Neural cell (in vitro differentiated cells): ENCODE measurements around the gene ZSCAN1. TPM values are rescaled to one million over a fixed set of nuclear protein-coding genes. Genes with fewer than 3 reads are reported as not detected.

Source experiments
- H2AFZ ChIP-seq: fragments of 200-600, 300-800 bp; sonication (generic), shearing (Covaris generic); 2 replicates; pipeline ENCODE4 v1.6.0; 2014; ENCODE audit warnings: low read depth, mild to moderate bottlenecking, antibody characterized with exemption, low read length, moderate library complexity
- H3F3A ChIP-seq: fragments of 200-600 bp; shearing (Covaris generic); 2 replicates; pipeline ENCODE4 v1.6.1; 2016; ENCODE audit warnings: mild to moderate bottlenecking, moderate library complexity, mixed read lengths, antibody characterized with exemption, low read length; ENCODE audit not compliant: insufficient read depth, poor library complexity, severe bottlenecking
- H3K27ac ChIP-seq: fragments of 200-600, 300-800 bp; sonication (generic), shearing (Covaris generic); 2 replicates; pipeline ENCODE4 v1.5.1; 2014; ENCODE audit warnings: mild to moderate bottlenecking, low read length, moderate library complexity
- H3K27me3 ChIP-seq: fragments of 300-800, 200-600 bp; sonication (generic), shearing (Covaris generic); 2 replicates; pipeline ENCODE4 v1.6.0; 2014; ENCODE audit warnings: mild to moderate bottlenecking, low read depth, low read length, moderate library complexity; ENCODE audit not compliant: insufficient read depth
- H3K36me3 ChIP-seq: fragments of 300-800, 200-600 bp; sonication (generic), shearing (Covaris generic); 2 replicates; pipeline ENCODE4 v1.5.1; 2014; ENCODE audit warnings: mild to moderate bottlenecking, antibody characterized with exemption, low read length, moderate library complexity; ENCODE audit not compliant: insufficient read depth
- H3K4me2 ChIP-seq: fragments of 300-800, 200-600 bp; sonication (generic), shearing (Covaris generic); 2 replicates; pipeline ENCODE4 v1.6.0; 2014; ENCODE audit warnings: mild to moderate bottlenecking, low read length
- H3K4me3 ChIP-seq: fragments of 300-800, 200-600 bp; sonication (generic), shearing (Covaris generic); 2 replicates; pipeline ENCODE4 v1.5.1; 2014; ENCODE audit warnings: mild to moderate bottlenecking, low read length, moderate library complexity
- H3K79me2 ChIP-seq: fragments of 200-600 bp; shearing (Covaris generic); replicated peaks from 2 replicates; pipeline ENCODE4 v1.6.0; 2014; ENCODE audit warnings: mild to moderate bottlenecking, low read length, moderate library complexity; ENCODE audit not compliant: insufficient read depth
- H3K9ac ChIP-seq: fragments of 300-800, 200-600 bp; sonication (generic), shearing (Covaris generic); 2 replicates; pipeline ENCODE4 v1.6.1; 2016; ENCODE audit warnings: mild to moderate bottlenecking, low read length, mixed read lengths
- H3K9me2 ChIP-seq: fragments of 200-600 bp; shearing (Covaris generic); 2 replicates; pipeline ENCODE4 v1.6.1; 2016; ENCODE audit warnings: mild to moderate bottlenecking, low read length, mixed read lengths; ENCODE audit not compliant: insufficient read depth
- H3K9me3 ChIP-seq: fragments of 200-600, 300-800 bp; sonication (generic), shearing (Covaris generic); 2 replicates; pipeline ENCODE4 v1.6.1; 2016; ENCODE audit warnings: mild to moderate bottlenecking, mixed run types, low read length, moderate library complexity, mixed read lengths
- H4K20me1 ChIP-seq: fragments of 200-600 bp; shearing (Covaris generic); 2 replicates; pipeline ENCODE4 v1.6.1; 2016; ENCODE audit warnings: mild to moderate bottlenecking, mixed run types; ENCODE audit not compliant: insufficient read depth
- EP300 ChIP-seq: fragments of 450-650 bp; conservative IDR thresholded peaks from 2 replicates; pipeline ENCODE4 v1.6.1; 2014; ENCODE audit warnings: antibody characterized with exemption, mild to moderate bottlenecking, moderate library complexity; ENCODE audit not compliant: poor library complexity, severe bottlenecking
- EZH2 ChIP-seq: fragments of 200-600, 300-800 bp; shearing (Covaris generic), sonication (generic); IDR thresholded peaks from 2 replicates; pipeline ENCODE4 v1.6.1; 2014; ENCODE audit warnings: antibody characterized with exemption, low read length, borderline replicate concordance, mild to moderate bottlenecking; ENCODE audit not compliant: insufficient read depth, poor library complexity, severe bottlenecking
- MXI1 ChIP-seq: fragments of 450-650 bp; conservative IDR thresholded peaks from 2 replicates; pipeline ENCODE4 v1.6.1; 2014; ENCODE audit warnings: antibody characterized with exemption, mild to moderate bottlenecking; ENCODE audit not compliant: poor library complexity, severe bottlenecking
- POLR2AphosphoS5 ChIP-seq: IDR thresholded peaks from 2 replicates; pipeline ENCODE4 v1.6.1; 2012
- RAD21 ChIP-seq: fragments of 450-650 bp; conservative IDR thresholded peaks from 2 replicates; pipeline ENCODE4 v1.6.1; 2014; ENCODE audit warnings: antibody characterized with exemption, mild to moderate bottlenecking, moderate library complexity
- SMC3 ChIP-seq: fragments of 450-650 bp; conservative IDR thresholded peaks from 2 replicates; pipeline ENCODE4 v1.6.1; 2014; ENCODE audit warnings: antibody characterized with exemption, mild to moderate bottlenecking, moderate library complexity; ENCODE audit not compliant: poor library complexity
- TAF1 ChIP-seq: IDR thresholded peaks from 2 replicates; pipeline ENCODE4 v1.6.1; 2012; ENCODE audit warnings: low read depth
- polyA plus RNA-seq: library from polyadenylated mRNA; depleted of rRNA; stranded (reverse); fragments of >200 nt; gene quantifications from 2 replicates; pipeline ENCODE4 v1.2.3, GENCODE V29; 2014
- TF ChIP-seq, protein P1 (sequence below): IDR thresholded peaks from 2 replicates; pipeline ENCODE4 v1.6.1; 2012; ENCODE audit warnings: borderline replicate concordance
- TF ChIP-seq, protein P2 (sequence below): fragments of 450-650 bp; IDR thresholded peaks from 2 replicates; pipeline ENCODE4 v1.5.1; 2014; ENCODE audit warnings: antibody characterized with exemption, mild to moderate bottlenecking, moderate library complexity; ENCODE audit not compliant: poor library complexity, severe bottlenecking

The ZSCAN1 gene
- polyA plus RNA-seq, 1 donor from 2014 or later: 6.3 TPM

DNA sequence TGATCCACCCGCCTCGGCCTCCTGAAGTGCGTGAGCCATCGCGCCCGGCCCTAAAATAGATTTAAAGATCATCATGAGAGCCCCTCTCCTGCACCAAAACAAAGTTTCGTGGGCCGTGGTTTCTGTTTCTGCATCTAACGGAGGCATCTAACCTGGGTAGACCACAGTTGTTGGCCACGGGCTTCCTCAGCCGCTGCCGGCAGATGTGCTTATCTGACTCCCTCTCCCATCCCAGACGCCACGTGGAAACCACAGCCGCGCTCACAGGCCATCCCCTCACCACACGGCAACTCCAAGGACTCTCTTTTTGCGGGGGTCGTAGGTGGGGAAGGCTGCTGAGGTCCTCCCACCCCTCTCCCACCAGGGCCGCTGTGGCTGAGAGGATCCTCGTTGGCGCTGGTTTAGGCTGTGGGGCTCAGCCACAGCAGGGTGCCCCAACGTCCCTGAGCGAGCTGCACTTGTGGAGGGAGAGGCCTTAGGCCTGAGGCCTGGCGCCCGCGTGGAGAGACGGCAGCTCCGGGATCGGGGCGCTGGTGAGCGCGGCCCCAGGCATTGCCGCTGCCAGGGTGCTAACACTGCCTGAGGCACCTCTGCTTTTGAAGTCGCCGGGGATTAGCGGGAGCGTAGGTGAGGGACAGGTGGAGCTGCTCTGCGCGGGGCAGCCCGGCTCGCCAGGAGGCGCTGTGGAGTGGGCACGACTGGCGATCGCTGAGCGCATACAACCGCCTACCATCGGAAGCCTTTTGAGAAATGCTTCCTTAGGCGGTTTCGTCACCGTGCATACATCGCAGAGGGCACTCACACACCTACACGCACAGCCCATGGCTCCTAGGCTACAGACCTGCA, 8.9 kb downstream of the ZSCAN1 start:
- Histone ChIP-seq H3K9me3 (peaks cover 13% of the 10 kb centered on the region), H3K27me3 (no peaks in the 10 kb centered on the region), H3K4me2 (no peak overlapping the region), H3K27ac (no peak overlapping the region), H4K20me1 (no peaks in the 10 kb centered on the region), H3F3A (no peaks in the 10 kb centered on the region), H2AFZ (no peak overlapping the region), H3K79me2 (no peaks in the 10 kb centered on the region), H3K9me2 (no peaks in the 10 kb centered on the region), H3K4me3 (no peak overlapping the region), H3K36me3 (no peaks in the 10 kb centered on the region), H3K9ac (no peak overlapping the region)
- no peak for TF ChIP-seq EP300
- TF ChIP-seq EZH2: no peak
- TF ChIP-seq, protein P1, sequence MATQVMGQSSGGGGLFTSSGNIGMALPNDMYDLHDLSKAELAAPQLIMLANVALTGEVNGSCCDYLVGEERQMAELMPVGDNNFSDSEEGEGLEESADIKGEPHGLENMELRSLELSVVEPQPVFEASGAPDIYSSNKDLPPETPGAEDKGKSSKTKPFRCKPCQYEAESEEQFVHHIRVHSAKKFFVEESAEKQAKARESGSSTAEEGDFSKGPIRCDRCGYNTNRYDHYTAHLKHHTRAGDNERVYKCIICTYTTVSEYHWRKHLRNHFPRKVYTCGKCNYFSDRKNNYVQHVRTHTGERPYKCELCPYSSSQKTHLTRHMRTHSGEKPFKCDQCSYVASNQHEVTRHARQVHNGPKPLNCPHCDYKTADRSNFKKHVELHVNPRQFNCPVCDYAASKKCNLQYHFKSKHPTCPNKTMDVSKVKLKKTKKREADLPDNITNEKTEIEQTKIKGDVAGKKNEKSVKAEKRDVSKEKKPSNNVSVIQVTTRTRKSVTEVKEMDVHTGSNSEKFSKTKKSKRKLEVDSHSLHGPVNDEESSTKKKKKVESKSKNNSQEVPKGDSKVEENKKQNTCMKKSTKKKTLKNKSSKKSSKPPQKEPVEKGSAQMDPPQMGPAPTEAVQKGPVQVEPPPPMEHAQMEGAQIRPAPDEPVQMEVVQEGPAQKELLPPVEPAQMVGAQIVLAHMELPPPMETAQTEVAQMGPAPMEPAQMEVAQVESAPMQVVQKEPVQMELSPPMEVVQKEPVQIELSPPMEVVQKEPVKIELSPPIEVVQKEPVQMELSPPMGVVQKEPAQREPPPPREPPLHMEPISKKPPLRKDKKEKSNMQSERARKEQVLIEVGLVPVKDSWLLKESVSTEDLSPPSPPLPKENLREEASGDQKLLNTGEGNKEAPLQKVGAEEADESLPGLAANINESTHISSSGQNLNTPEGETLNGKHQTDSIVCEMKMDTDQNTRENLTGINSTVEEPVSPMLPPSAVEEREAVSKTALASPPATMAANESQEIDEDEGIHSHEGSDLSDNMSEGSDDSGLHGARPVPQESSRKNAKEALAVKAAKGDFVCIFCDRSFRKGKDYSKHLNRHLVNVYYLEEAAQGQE: no peak
- no peak for TF ChIP-seq TAF1
- no peak for TF ChIP-seq RAD21
- no peak for TF ChIP-seq MXI1
- TF ChIP-seq, protein P2, sequence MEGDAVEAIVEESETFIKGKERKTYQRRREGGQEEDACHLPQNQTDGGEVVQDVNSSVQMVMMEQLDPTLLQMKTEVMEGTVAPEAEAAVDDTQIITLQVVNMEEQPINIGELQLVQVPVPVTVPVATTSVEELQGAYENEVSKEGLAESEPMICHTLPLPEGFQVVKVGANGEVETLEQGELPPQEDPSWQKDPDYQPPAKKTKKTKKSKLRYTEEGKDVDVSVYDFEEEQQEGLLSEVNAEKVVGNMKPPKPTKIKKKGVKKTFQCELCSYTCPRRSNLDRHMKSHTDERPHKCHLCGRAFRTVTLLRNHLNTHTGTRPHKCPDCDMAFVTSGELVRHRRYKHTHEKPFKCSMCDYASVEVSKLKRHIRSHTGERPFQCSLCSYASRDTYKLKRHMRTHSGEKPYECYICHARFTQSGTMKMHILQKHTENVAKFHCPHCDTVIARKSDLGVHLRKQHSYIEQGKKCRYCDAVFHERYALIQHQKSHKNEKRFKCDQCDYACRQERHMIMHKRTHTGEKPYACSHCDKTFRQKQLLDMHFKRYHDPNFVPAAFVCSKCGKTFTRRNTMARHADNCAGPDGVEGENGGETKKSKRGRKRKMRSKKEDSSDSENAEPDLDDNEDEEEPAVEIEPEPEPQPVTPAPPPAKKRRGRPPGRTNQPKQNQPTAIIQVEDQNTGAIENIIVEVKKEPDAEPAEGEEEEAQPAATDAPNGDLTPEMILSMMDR: no peak
- no peak for TF ChIP-seq POLR2AphosphoS5
- TF ChIP-seq SMC3: no peak

DNA sequence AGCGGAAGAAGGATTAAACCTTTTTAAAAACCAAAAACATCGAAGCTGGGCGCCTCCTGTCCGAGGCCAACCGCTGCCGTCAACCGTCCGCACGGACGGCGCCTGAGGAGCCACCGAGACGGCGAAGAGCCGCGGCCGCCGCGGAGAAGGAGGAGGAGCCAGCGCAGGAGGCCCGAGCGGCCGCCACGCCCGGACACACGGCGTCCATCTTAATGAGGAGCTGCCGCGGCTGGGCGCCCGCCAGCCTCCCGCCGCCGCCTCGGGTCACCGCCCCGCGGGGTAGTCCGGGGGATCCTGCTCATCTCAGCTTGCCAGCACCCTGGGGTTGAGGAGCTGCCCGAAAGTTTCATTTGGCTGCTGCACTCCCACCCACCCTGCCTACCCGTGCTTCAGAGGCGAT, 10.6 kb downstream of the ZSCAN1 start:
- no peak overlapping the region for H2AFZ ChIP-seq
- no peak for TF ChIP-seq RAD21
- no peak for TF ChIP-seq TAF1
- TF ChIP-seq EZH2: no peak
- TF ChIP-seq MXI1: no peak
- TF ChIP-seq, protein P1: no peak
- TF ChIP-seq, protein P2: no peak
- no peak overlapping the region for H3K27ac ChIP-seq
- no peaks in the 10 kb centered on the region for H3K36me3 ChIP-seq
- no peak overlapping the region for H3K9ac ChIP-seq
- H3K9me3 ChIP-seq: peaks cover 13% of the 10 kb centered on the region
- H3F3A ChIP-seq: no peaks in the 10 kb centered on the region
- no peak overlapping the region for H3K4me2 ChIP-seq
- no peaks in the 10 kb centered on the region for H3K27me3 ChIP-seq
- H4K20me1 ChIP-seq: no peaks in the 10 kb centered on the region
- no peaks in the 10 kb centered on the region for H3K9me2 ChIP-seq
- H3K4me3 ChIP-seq: no peak overlapping the region
- no peaks in the 10 kb centered on the region for H3K79me2 ChIP-seq
